Right lobe of liver (tissue), 6 donors: ENCODE results near the gene YTHDF1. TPM values are rescaled to one million over a fixed set of nuclear protein-coding genes. Genes with fewer than 3 reads are reported as not detected.

ENCODE experiments used
- ATAC-seq, 4 donors: fragments of 200-7000 bp; cut with Tn5 transposase; one replicate each; pipeline ENCODE4 v1.9.1; 2020; ENCODE audit warnings: mild to moderate bottlenecking in 4 of 4, moderate library complexity in 4 of 4
- DNase-seq, 3 donors: peaks; one replicate each; pipeline ENCODE4 v3.0.0-alpha.2; 2020
- H3K27ac ChIP-seq, 3 donors: fragments of 200-600 bp; one replicate each; pipeline ENCODE4 v1.8.0; 2022
- H3K27me3 ChIP-seq, 2 donors: fragments of 200-600 bp; one replicate each; pipeline ENCODE4 v1.8.0; 2022
- H3K36me3 ChIP-seq, 4 donors: fragments of 200-600 bp; sonication (generic) in 1 of 4; one replicate each; pipeline versions ENCODE4 v1.5.1 to v1.8.0; 2017 to 2022; ENCODE audit warnings: control low read depth in 1 of 4
- H3K4me1 ChIP-seq, 4 donors: fragments of 200-600 bp; sonication (generic) in 1 of 4; one replicate each; pipeline versions ENCODE4 v1.5.1 to v1.8.0; 2017 to 2022; ENCODE audit warnings: control low read depth in 1 of 4
- H3K4me3 ChIP-seq, 3 donors: fragments of 200-600 bp; one replicate each; pipeline ENCODE4 v1.8.0; 2022
- H3K9me3 ChIP-seq, 4 donors: fragments of 200-600 bp; sonication (generic) in 1 of 4; one replicate each; pipeline versions ENCODE4 v1.5.1 to v1.8.0; 2017 to 2022; ENCODE audit warnings: control low read depth in 1 of 4
- CTCF ChIP-seq, 4 donors: fragments of 200-600 bp in 3 of 4; fragments of 450-650 bp in 1 of 4; IDR thresholded peaks; one replicate each; pipeline versions ENCODE4 v1.5.1 to v1.8.0; 2016 to 2022; ENCODE audit warnings: antibody characterized with exemption in 4 of 4, mild to moderate bottlenecking in 2 of 4
- POLR2A ChIP-seq: fragments of 450-650 bp; IDR thresholded peaks from one replicate; pipeline ENCODE4 v1.6.1; 2017; ENCODE audit warnings: antibody characterized with exemption, mild to moderate bottlenecking
- WGBS: methylation state at CpG from one replicate; pipeline ENCODE4 v1.1.6; 2018; ENCODE audit warnings: low coverage, low lambda C conversion rate; ENCODE audit not compliant: insufficient coverage; ENCODE audit errors: missing lambda C conversion rate; 5-methylcytosine and 5-hydroxymethylcytosine counted together
- intact Hi-C, 2 donors: fragments of 100-400 bp; cut with DNase I; formaldehyde crosslinking; loops; one replicate each; pipeline versions ENCODE4 v1.11.2 to v1.14.1; 2022
- total RNA-seq, 6 experiments: library from RNA; depleted of rRNA in 2 of 6; stranded (reverse); fragments of >200 nt in 2 of 6; fragmentation: NEBNext Ultra II Directional in 3 of 6; extraction: Animal tissue kit (Norgen Biotek cat#: 25700) in 3 of 6; gene quantifications; one replicate each; pipeline versions ENCODE4 v1.1.0 to v1.2.4, GENCODE V29; 2016 to 2023
- donor health status: DM: no; HTN: yes; CAD: no.
- donor health status: DM: no; HTN: no; CAD: no.
- donor health status: DM: no; HTN: no; CAD: no.
- donor health status: DM: no; HTN: yes; CAD: no.
- donor health status: DM: no; HTN: yes; CAD: no.

Gene YTHDF1
- total RNA-seq, 6 experiments from 2014 or later, result 16.4 to 23.6 (median 21.1) TPM

GRCh38 chr20:63168861-63169260, 47.1 kb downstream of the YTHDF1 start:
- H3K4me3 ChIP-seq, result no peak overlapping the region
- no peak overlapping the region for H3K27ac ChIP-seq
- ATAC-seq (no peak), DNase-seq (no peak)
- H3K4me1 ChIP-seq, result no peaks in the 10 kb centered on the region
- no peaks in the 10 kb centered on the region for H3K36me3 ChIP-seq
- peaks cover 0 to 6% of the 10 kb centered on the region in 2 donors for H3K27me3 ChIP-seq
- WGBS, result no CpG with 5 or more reads among the region's 12 CpGs
- TF ChIP-seq CTCF (IDR thresholded peaks at IDR 0.05) (no peak), POLR2A (no peak)
- no peaks in the 10 kb centered on the region for H3K9me3 ChIP-seq
- intact Hi-C loops, result no loop called here

- TF ChIP-seq POLR2A, result no peak
- TF ChIP-seq CTCF (IDR thresholded peaks at IDR 0.05), result no peak
- no CpG with 5 or more reads among the region's 23 CpGs for WGBS
- Histone ChIP-seq H3K36me3 (no peaks in the 10 kb centered on the region), H3K4me3 (no peak overlapping the region), H3K27me3 (no peaks in the 10 kb centered on the region), H3K4me1 (no peaks in the 10 kb centered on the region), H3K9me3 (no peaks in the 10 kb centered on the region), H3K27ac (no peak overlapping the region)
- DNase-seq (no peak), ATAC-seq (no peak)
- intact Hi-C loops, result no loop called here
Measured at GRCh38 chr20:63167918-63168520, 47.9 kb downstream of the YTHDF1 start.

- intact Hi-C loops, result no loop called here
- no peak overlapping the region for H3K27ac ChIP-seq
- H3K4me3 ChIP-seq, result no peak overlapping the region
- no peak for DNase-seq
- 49% methylated on average over 8 of the region's 24 CpGs for WGBS
- H3K27me3 ChIP-seq, result no peaks in the 10 kb centered on the region
- H3K36me3 ChIP-seq, result no peaks in the 10 kb centered on the region
- no peak for ATAC-seq
- no peaks in the 10 kb centered on the region for H3K4me1 ChIP-seq
- H3K9me3 ChIP-seq, result no peaks in the 10 kb centered on the region
- TF ChIP-seq POLR2A (no peak), CTCF (IDR thresholded peaks at IDR 0.05) (no peak)
Measured at GRCh38 chr20:63167026-63167917, 48.7 kb downstream of the YTHDF1 start.

GRCh38 chr20:63166193-63167020, 49.5 kb downstream of the YTHDF1 start:
- H3K4me3 ChIP-seq, result no peak overlapping the region
- DNase-seq (no peak), ATAC-seq (no peak)
- H3K36me3 ChIP-seq, result no peaks in the 10 kb centered on the region
- TF ChIP-seq CTCF (IDR thresholded peaks at IDR 0.05), result no peak
- no peaks in the 10 kb centered on the region for H3K9me3 ChIP-seq
- H3K27me3 ChIP-seq, result no peaks in the 10 kb centered on the region
- no peak overlapping the region for H3K27ac ChIP-seq
- H3K4me1 ChIP-seq, result no peaks in the 10 kb centered on the region
- 84% methylated on average over 8 of the region's 26 CpGs for WGBS
- intact Hi-C loops, result no loop called here
